Measurements from ENCODE around the gene CARD14.

Gene CARD14

GRCh38 chr17:80169784-80170500 is at the start of gene CARD14:
CARD14 (plus strand) TSS chr17:80170030; CDS start chr17:80181439, 11,409 bp downstream.
- no peak for DNase-seq

DNA sequence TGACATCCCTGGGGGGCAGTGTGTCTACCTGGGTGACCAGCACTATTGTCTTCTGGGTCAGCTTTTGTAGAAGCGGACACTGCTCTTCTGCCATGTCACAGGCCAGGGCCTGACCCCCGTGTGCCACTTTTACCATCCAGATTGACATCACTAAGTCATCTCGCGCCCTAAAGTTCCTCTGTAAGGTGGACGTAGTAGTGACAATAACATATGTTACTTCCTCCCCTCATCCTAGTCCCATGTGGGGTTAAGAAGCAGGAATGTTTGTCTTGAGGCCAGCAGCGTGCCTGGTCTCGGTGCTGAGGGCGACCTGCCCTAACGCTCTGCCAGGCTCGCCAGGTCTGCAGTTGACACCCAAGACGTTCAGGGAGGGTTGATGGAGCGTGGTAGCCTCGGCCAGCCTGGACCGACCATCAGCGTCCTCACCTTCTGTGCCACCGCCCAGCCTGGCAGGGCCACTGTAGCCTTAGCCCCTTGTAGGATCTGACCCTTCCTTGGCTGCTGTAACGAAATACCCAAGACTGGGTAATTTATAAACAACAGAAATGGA is 47.7 kb upstream of the CARD14 start:
- DNase-seq = no peak

DNA sequence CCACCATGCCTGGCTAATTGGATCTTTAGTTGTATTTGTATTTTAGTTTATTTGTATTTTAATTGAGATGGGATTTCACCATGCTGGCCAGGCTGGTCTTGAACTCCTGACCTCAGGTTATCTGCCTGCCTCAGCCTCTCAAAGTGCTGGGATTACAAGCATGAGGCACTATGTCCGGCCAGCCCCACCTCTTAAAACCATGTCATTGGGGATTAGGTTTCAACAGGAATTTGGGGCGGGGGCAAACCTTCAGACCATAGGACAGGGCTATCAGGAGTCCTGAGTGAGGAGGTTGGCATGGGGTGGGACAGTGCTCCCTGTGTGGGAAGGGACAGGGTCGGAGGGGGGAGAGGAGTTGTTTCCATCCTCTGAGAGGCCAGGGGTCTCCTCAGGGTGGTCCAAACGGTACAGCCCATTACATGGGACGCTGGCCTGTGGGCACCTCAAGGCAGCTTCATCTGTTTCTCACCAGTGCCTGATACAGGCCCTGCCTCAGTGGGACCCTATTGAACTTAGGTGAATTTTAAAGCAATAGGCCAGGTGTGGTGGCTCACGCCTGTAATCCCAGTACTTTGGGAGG is 46.8 kb upstream of the CARD14 start:
- no peak for DNase-seq

DNA sequence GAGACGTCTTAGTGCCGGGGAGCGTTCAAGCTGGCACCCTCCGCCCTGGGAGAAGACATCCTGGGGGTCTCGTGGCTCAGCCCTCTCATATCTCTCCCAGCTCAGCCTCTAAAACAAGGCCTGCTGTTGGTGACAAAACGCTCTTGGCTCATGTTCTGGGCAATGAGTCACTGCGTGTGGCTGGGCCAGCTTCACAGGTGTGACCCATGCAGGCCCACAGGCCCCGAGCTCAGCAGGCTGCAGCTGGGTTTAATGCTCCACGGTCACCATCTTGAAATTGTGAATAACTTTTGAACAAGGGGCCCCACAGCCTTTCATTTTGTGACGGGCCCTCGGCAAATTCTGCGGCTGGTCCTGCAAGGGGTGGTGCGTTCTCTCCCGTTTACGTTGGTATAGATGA is 46.0 kb upstream of the CARD14 start:
- DNase-seq = no peak

GRCh38 chr17:80124351-80124981 is 45.4 kb upstream of the CARD14 start:
- DNase-seq = no peak

DNA sequence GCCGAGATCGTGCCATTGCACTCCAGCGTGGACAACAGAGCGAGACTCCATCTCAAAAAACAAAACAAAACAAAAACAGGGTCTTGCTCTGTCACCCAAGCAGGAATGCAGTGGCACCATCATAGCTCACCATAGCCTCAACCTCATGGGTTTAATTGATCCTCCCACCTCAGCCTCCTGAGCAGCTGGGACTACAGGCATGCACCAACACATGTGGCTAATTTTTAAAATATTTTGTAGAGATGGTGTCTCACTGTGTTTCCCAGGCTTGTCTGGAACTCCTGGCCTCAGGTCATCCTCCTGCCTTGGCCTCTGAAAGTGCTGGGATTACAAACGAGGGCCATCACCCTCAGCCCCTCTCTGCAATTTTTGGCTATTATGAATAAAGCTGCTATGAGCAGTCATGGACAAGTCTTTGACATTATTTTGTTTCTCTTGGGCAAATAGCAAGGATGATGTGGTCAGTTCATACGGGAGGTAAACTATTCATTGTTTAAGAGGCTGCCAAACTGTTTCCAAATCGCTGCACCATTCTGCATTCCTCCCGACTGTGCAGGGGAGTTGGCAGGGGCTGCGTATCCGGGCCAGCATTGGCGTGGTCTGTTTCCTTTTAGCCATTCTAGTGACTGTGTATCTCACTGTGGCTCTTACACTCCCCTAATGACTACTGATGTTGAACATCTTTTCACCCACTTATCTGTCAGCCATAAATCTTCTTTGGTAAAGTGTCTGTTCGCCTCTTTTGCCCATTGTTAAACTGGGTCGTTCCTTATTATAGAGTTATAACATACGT is 44.0 kb upstream of the CARD14 start:
- no peak for DNase-seq

- no peak for DNase-seq
Measured at GRCh38 chr17:80126449-80126715, 43.4 kb upstream of the CARD14 start.

GRCh38 chr17:80129006-80129565 is 40.7 kb upstream of the CARD14 start:
- no peak for DNase-seq

- no peak for DNase-seq
Measured at GRCh38 chr17:80130992-80131391, 38.8 kb upstream of the CARD14 start.

GRCh38 chr17:80132906-80133625 is 36.8 kb upstream of the CARD14 start:
- DNase-seq = no peak

GRCh38 chr17:80133626-80133970 is 36.2 kb upstream of the CARD14 start:
- DNase-seq = no peak

DNA sequence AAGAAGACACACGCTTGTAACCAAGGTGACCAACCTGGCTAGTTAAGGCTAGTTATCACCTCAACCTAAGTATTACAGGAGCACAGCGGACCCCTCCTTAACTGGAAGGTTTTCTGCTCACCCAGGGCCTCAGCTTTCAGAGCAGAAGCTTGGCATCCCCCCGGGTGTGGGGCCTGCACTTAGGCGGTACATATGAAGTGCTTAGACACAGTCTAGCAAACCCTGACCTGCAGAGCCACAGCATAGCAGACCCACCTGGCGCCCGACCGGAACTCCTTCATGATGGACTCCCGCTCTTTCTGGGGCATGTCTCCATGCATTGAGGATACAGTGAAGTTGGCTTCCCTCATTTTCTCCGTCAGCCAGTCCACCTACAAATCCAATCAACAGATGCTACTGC is 32.7 kb upstream of the CARD14 start:
- DNase-seq = no peak

DNA sequence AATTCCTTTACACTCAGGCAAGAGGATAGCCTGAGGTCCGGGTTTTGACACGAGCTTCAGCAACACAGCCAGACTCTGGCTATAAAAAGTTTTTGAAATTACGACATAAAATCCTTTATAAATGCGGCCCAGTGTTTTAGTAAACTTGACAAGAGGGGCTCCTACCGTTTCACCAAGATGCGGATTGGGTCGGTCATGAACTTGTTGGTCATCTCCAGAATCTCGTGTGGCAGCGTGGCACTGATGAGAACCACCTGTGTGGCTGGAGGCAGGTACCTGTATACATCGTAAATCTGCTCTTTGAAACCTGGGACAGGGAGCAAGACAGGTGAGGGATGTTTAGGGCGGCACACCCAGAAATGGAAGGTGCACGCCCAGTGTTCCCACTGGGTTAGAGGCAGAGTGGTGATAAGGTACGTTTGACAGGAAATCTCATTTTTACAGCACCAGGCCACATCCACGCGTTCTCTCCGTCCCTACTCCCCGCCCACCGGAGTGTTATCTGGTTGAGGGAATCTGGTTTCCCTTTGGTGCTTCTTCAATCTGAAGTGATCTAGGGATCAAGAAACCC is 30.9 kb upstream of the CARD14 start:
- no peak for DNase-seq

DNA sequence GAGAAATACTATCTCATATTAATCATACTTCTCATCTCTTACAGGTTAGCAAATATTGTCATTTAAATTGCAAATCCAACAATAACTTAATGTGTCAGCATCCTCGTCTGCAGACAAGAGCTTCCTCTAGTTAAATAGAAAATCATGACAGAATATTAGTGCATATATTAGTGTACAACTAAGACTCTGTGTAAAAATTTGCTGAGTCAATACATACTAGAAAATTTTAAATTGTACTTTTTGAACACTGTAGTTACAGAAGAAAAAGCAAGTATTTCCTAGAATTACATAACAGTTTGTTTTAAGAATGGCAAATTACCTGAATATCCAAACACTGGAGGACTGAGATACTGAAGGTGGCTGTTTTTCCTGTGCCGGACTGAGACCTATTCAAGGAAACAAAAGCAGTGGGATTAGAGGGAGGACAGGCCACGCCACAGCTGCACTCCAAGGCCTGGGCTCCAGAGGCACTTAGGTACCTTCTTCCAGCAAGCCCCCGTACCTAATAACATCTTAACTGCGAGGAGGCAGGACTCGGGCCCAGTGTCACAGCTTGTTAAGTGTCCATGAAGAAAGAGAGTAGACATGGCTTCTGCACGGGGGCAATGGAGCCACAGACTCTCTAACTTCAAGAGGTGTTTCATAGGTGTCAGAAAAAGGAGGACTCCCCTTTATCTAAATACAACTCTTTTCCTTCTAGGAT is 28.2 kb upstream of the CARD14 start:
- DNase-seq = no peak

DNA sequence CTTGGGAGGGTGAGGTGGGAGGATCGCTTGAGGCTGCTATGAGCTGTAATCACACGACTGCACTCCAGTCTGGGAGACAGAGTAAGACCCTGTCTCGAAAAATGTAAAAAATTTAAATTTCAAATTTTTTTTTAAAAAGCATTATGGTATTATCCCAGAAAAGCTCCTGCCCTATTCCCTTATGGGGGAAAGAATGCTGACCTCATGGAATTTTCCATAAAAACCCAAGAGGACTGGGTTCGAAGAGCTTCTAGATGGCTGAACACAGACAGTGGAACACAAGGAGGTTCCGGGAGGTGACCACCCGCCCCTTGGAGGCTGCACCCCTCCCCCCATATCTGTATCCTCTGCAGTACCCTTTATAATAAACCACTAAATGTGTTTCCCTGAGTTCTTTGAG is 26.9 kb upstream of the CARD14 start:
- DNase-seq = no peak

- DNase-seq = no peak
Measured at GRCh38 chr17:80145076-80146075, 24.5 kb upstream of the CARD14 start.

- peak; percentile 11 for DNase-seq
Measured at GRCh38 chr17:80146121-80147034, 23.5 kb upstream of the CARD14 start.

DNA sequence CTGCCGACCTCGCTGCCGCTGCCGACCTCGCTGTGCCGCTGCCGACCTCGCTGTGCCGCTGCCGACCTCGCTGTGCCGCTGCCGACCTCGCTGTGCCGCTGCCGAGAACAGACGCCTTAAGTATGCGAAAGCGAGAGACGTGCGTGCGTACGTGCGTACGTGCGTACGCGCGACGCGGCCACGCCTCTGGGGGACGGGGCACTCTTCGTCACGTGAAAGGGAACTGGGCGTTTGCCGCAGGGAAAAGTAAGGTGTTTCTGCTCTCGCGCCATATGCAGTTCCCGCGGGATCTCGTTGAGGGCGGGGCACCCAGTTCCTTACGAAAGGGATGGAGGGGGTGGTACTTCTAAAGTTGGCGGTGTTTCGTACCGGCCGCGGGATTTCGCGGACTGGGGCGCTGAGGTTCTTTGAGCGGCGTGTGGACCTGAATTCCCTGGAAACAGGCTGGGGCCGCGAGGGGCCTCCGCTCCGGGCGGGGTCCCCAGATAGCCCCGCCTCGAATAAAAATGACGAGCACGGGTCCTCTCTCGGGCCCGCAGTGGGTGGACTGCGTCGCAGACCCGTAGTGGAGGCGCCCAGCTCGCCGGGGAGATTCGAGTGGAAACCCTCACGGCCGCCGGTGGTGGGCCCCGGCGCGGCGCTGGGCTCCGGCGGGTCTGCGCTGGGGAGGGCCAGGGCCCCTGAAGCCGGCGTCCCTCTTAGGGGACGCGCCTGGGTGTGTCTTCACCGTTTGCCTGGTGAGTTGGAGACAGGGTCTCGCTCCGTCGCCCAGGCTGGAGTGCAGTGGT is 22.6 kb upstream of the CARD14 start, which contains the start of gene EIF4A3:
EIF4A3 (minus strand) TSS at position 94 of the 788 bp plus-strand sequence. CDS start 167 bp downstream, outside the sequence.
- peak; percentile 97 for DNase-seq

Data from CD4-positive, alpha-beta T cell treated with Interleukin-6 for 4 hours (primary cell).